ENCODE results near the gene ZNF595.
"Not testable (repeated sequence)": the region's sequence is repeated elsewhere in the genome, so short reads cannot be mapped to it uniquely, and the experiment has no call there.

The ZNF595 gene

DNA sequence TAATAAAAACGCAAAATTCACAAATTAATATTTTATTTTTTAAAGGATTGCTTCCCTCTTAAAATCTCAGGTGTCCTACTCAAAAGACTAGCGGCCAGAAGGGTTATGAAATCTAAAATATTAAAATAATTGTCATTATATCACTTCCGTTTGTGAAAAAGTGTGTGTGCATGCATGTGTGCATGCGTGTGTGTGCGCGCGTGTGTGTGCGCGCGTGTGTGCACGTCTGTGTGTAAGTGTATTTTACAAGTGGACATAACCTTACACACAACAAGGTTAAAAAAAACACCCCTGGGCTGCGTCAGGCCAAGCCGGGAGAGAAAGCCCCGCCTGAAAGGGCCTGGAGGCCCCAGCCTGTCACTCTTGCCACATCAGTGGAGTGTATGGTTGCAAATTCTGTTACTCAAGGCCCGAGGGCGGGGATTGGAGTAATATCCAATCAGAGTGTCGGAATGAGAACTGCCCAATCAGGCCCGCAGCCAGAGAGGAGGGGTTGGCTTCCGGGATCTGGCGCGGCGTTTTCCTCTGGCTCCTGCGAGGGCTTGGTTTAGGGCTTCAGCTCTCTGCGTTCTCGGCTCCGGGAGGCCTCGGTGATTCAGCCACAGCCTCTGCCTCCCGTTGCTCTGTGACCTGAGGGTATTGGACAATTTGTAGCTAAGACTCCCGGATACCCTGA is at the start of gene ZNF595:
ZNF595 (plus strand) TSS at position 518 of the 676 bp plus-strand sequence. CDS start 168 bp downstream, outside the sequence.
- not testable (repeated sequence) for H2AFZ ChIP-seq (ENCODE audit: low read length, unreplicated experiment); H3K27ac ChIP-seq (ENCODE audit: low read depth, low read length); H3K4me1 ChIP-seq (ENCODE audit: control insufficient read depth, insufficient read depth, low read length, unreplicated experiment); H3K79me2 ChIP-seq (ENCODE audit: control insufficient read depth, insufficient read depth, low read length, unreplicated experiment); H3K36me3 ChIP-seq (ENCODE audit: insufficient read depth, low read length); H3K27me3 ChIP-seq (ENCODE audit: insufficient read depth, low read length)
- peak within 1 kb of the TSS; percentile 63 for H3K4me3 ChIP-seq (ENCODE audit: low read depth, low read length)

GRCh38 chr4:9937-10870 is 42.9 kb upstream of the ZNF595 start:
- not testable (repeated sequence) for H3K27me3 ChIP-seq (ENCODE audit: insufficient read depth, low read length); H3K4me3 ChIP-seq (ENCODE audit: low read depth, low read length); H3K36me3 ChIP-seq (ENCODE audit: insufficient read depth, low read length); H3K79me2 ChIP-seq (ENCODE audit: control insufficient read depth, insufficient read depth, low read length, unreplicated experiment); H2AFZ ChIP-seq (ENCODE audit: low read length, unreplicated experiment); H3K27ac ChIP-seq (ENCODE audit: low read depth, low read length); H3K4me1 ChIP-seq (ENCODE audit: control insufficient read depth, insufficient read depth, low read length, unreplicated experiment)

- not testable (repeated sequence) for H3K36me3 ChIP-seq (ENCODE audit: insufficient read depth, low read length); H3K4me1 ChIP-seq (ENCODE audit: control insufficient read depth, insufficient read depth, low read length, unreplicated experiment); H2AFZ ChIP-seq (ENCODE audit: low read length, unreplicated experiment); H3K4me3 ChIP-seq (ENCODE audit: low read depth, low read length); H3K79me2 ChIP-seq (ENCODE audit: control insufficient read depth, insufficient read depth, low read length, unreplicated experiment); H3K27me3 ChIP-seq (ENCODE audit: insufficient read depth, low read length); H3K27ac ChIP-seq (ENCODE audit: low read depth, low read length)
Measured at GRCh38 chr4:11095-11815, 41.9 kb upstream of the ZNF595 start.

GRCh38 chr4:11816-12417 is 41.2 kb upstream of the ZNF595 start:
- H2AFZ ChIP-seq (ENCODE audit: low read length, unreplicated experiment): not testable (repeated sequence)

DNA sequence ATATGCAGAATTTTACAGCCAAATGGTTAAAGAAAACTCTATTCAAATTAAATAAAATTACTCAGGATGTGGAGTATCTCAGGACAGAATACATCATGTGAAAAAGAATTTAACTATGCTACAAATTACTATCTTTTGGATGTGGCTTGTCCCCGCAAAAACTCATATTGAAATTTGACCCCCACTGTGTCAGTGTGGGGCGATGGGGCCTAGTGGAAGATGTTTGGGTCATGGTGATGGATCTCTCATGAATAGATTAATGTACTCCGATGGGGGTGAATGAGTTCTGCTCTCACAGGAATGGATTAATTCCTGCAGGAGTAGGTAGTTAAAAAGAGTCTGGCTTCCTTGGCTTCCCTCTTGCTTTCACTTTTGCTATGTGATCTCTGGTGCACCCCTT is 35.0 kb upstream of the ZNF595 start:
- H2AFZ ChIP-seq (ENCODE audit: low read length, unreplicated experiment); H3K27me3 ChIP-seq (ENCODE audit: insufficient read depth, low read length); H3K4me3 ChIP-seq (ENCODE audit: low read depth, low read length); H3K27ac ChIP-seq (ENCODE audit: low read depth, low read length); H3K4me1 ChIP-seq (ENCODE audit: control insufficient read depth, insufficient read depth, low read length, unreplicated experiment); H3K36me3 ChIP-seq (ENCODE audit: insufficient read depth, low read length); H3K79me2 ChIP-seq (ENCODE audit: control insufficient read depth, insufficient read depth, low read length, unreplicated experiment): not testable (repeated sequence)

More at GRCh38 chr4:11816-12417, 41.2 kb upstream of the ZNF595 start:
- H3K4me1 ChIP-seq (ENCODE audit: control insufficient read depth, insufficient read depth, low read length, unreplicated experiment); H3K4me3 ChIP-seq (ENCODE audit: low read depth, low read length); H3K36me3 ChIP-seq (ENCODE audit: insufficient read depth, low read length); H3K27me3 ChIP-seq (ENCODE audit: insufficient read depth, low read length); H3K79me2 ChIP-seq (ENCODE audit: control insufficient read depth, insufficient read depth, low read length, unreplicated experiment); H3K27ac ChIP-seq (ENCODE audit: low read depth, low read length): not testable (repeated sequence)

DNA sequence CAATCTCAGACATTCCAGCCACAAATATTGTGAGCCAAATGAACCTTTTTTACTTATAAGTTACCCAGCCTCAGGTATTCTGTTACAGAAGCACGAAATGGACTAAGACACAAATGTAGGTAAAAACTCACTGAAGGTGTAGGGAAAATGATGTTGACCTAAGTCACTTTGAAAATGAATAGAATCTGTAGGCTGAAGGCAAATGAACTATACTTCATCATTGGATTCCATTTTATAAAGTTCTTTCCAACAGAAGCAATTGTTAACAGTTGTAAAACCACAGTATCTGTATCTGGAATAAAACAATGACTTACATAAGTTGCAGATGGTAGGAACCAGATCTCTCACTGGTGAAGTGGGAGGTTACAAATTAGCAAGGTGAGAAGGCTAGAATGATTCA is 34.5 kb upstream of the ZNF595 start:
- H3K79me2 ChIP-seq (ENCODE audit: control insufficient read depth, insufficient read depth, low read length, unreplicated experiment); H3K4me1 ChIP-seq (ENCODE audit: control insufficient read depth, insufficient read depth, low read length, unreplicated experiment); H3K36me3 ChIP-seq (ENCODE audit: insufficient read depth, low read length); H3K27ac ChIP-seq (ENCODE audit: low read depth, low read length); H3K27me3 ChIP-seq (ENCODE audit: insufficient read depth, low read length); H3K4me3 ChIP-seq (ENCODE audit: low read depth, low read length); H2AFZ ChIP-seq (ENCODE audit: low read length, unreplicated experiment): not testable (repeated sequence)

GRCh38 chr4:22882-23281 is 30.2 kb upstream of the ZNF595 start:
- not testable (repeated sequence) for H3K4me3 ChIP-seq (ENCODE audit: low read depth, low read length); H3K27ac ChIP-seq (ENCODE audit: low read depth, low read length); H3K79me2 ChIP-seq (ENCODE audit: control insufficient read depth, insufficient read depth, low read length, unreplicated experiment); H3K27me3 ChIP-seq (ENCODE audit: insufficient read depth, low read length); H2AFZ ChIP-seq (ENCODE audit: low read length, unreplicated experiment); H3K4me1 ChIP-seq (ENCODE audit: control insufficient read depth, insufficient read depth, low read length, unreplicated experiment); H3K36me3 ChIP-seq (ENCODE audit: insufficient read depth, low read length)

DNA sequence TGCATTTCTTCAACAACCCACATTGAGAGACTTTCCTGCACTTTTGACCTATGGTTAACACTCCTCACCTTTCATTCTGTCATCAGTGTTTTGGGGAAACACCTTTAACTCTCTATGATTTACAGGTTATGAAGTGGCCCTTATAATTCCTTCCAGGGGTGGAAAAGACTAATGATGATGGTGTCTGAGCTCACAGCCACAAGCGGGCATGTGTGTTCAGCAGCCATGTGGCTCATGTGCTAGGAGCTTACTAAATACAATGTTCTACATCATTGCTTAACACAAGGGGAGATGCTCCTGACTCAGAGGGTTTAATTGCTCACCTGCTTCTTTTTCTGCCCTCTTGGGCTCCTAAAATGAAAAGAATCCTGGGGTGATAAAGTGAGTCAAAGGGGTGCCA is 28.8 kb upstream of the ZNF595 start:
- H3K4me3 ChIP-seq (ENCODE audit: low read depth, low read length); H3K79me2 ChIP-seq (ENCODE audit: control insufficient read depth, insufficient read depth, low read length, unreplicated experiment); H2AFZ ChIP-seq (ENCODE audit: low read length, unreplicated experiment); H3K27me3 ChIP-seq (ENCODE audit: insufficient read depth, low read length); H3K36me3 ChIP-seq (ENCODE audit: insufficient read depth, low read length); H3K27ac ChIP-seq (ENCODE audit: low read depth, low read length); H3K4me1 ChIP-seq (ENCODE audit: control insufficient read depth, insufficient read depth, low read length, unreplicated experiment): not testable (repeated sequence)

DNA sequence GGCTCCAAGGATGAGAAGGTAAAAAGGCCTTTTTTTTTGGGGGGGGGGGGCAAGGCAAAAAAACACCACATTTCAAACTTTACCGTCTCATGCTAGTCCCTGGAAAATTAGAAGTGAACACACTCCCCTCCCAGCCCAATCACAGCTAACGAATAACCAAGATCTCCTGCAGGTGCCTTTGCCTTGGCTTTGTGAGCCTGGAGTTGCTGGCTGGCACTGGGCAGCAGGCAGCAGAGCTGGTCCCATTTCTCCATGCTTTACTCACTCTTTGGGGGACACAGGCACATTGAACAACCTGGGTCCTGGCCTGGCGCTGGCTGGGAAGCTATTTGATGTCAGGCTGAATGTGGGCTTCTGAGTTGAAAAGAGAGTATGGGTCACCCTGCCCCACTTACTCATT is 25.6 kb upstream of the ZNF595 start:
- not testable (repeated sequence) for H3K36me3 ChIP-seq (ENCODE audit: insufficient read depth, low read length); H2AFZ ChIP-seq (ENCODE audit: low read length, unreplicated experiment); H3K4me1 ChIP-seq (ENCODE audit: control insufficient read depth, insufficient read depth, low read length, unreplicated experiment); H3K27me3 ChIP-seq (ENCODE audit: insufficient read depth, low read length); H3K79me2 ChIP-seq (ENCODE audit: control insufficient read depth, insufficient read depth, low read length, unreplicated experiment); H3K27ac ChIP-seq (ENCODE audit: low read depth, low read length); H3K4me3 ChIP-seq (ENCODE audit: low read depth, low read length)

- not testable (repeated sequence) for H2AFZ ChIP-seq (ENCODE audit: low read length, unreplicated experiment); H3K4me1 ChIP-seq (ENCODE audit: control insufficient read depth, insufficient read depth, low read length, unreplicated experiment); H3K27ac ChIP-seq (ENCODE audit: low read depth, low read length); H3K79me2 ChIP-seq (ENCODE audit: control insufficient read depth, insufficient read depth, low read length, unreplicated experiment); H3K36me3 ChIP-seq (ENCODE audit: insufficient read depth, low read length); H3K27me3 ChIP-seq (ENCODE audit: insufficient read depth, low read length); H3K4me3 ChIP-seq (ENCODE audit: low read depth, low read length)
Measured at GRCh38 chr4:28767-29542, 24.2 kb upstream of the ZNF595 start.
